VCaP (cell line): Measurements from ENCODE around the gene ERC1.
A peak's percentile ranks its signal among the peaks of the same experiment; 100 is the strongest.

ENCODE experiments used
- H3K27ac ChIP-seq: fragments of 450-650 bp; 2 replicates; pipeline ENCODE4 v1.5.1; 2017
- TF ChIP-seq, protein P1 (sequence below): fragments of 450-650 bp; conservative IDR thresholded peaks from 2 replicates; pipeline ENCODE4 v1.5.1; 2017; ENCODE audit warnings: mild to moderate bottlenecking, moderate library complexity

The ERC1 gene

GRCh38 chr12:1173781-1174617 is 183.0 kb downstream of the ERC1 start:
- TF ChIP-seq, protein P1, sequence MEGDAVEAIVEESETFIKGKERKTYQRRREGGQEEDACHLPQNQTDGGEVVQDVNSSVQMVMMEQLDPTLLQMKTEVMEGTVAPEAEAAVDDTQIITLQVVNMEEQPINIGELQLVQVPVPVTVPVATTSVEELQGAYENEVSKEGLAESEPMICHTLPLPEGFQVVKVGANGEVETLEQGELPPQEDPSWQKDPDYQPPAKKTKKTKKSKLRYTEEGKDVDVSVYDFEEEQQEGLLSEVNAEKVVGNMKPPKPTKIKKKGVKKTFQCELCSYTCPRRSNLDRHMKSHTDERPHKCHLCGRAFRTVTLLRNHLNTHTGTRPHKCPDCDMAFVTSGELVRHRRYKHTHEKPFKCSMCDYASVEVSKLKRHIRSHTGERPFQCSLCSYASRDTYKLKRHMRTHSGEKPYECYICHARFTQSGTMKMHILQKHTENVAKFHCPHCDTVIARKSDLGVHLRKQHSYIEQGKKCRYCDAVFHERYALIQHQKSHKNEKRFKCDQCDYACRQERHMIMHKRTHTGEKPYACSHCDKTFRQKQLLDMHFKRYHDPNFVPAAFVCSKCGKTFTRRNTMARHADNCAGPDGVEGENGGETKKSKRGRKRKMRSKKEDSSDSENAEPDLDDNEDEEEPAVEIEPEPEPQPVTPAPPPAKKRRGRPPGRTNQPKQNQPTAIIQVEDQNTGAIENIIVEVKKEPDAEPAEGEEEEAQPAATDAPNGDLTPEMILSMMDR = no peak
- H3K27ac ChIP-seq = peak overlapping the region; percentile 28; the same call in 1 of the 2 replicates

DNA sequence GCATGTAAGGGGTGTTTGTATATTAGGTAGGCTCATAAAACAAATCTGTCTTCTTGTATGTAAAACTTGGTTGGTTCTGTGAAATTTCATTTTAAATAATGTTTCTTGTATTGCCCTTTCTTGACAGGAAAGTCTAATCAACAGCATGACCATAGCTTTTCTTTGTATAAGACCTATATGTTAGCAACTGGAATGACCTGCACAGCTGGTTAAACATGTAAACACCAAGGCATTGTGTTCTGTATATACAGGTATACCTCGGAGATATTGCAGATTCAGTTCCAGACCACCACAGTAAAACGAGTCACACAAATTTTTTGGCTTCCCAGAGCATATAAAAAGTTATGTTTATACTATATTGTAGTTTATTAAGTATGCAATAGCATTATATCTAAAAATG is 183.6 kb downstream of the ERC1 start:
- peak overlapping the region; percentile 28; the same call in 1 of the 2 replicates for H3K27ac ChIP-seq

GRCh38 chr12:1176191-1176590 is 185.2 kb downstream of the ERC1 start:
- TF ChIP-seq, protein P1 = no peak
- H3K27ac ChIP-seq = no peak overlapping the region

More for the DNA sequence above, 183.6 kb downstream of the ERC1 start:
- TF ChIP-seq, protein P1 = no peak

DNA sequence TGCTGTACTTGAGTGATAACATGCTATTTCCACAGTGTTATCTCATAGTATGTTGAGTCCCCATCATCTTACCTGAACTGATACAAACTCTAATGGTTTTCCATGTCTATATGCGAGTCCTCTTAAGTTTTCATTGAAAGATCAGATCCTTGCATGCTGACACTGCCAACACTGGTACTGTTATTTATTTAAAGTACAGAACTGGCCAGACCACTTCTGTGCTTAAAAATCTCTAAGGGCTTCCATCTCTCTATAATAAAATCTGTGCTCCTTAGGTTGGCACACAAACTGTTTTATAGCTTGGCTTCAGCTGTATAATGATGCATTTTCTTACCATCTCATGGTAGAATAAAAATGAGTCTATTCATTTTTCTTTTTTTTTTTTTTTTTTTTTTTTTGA is 188.1 kb downstream of the ERC1 start:
- TF ChIP-seq, protein P1 = no peak
- H3K27ac ChIP-seq = peak overlapping the region; percentile 16; the same call in 1 of the 2 replicates

DNA sequence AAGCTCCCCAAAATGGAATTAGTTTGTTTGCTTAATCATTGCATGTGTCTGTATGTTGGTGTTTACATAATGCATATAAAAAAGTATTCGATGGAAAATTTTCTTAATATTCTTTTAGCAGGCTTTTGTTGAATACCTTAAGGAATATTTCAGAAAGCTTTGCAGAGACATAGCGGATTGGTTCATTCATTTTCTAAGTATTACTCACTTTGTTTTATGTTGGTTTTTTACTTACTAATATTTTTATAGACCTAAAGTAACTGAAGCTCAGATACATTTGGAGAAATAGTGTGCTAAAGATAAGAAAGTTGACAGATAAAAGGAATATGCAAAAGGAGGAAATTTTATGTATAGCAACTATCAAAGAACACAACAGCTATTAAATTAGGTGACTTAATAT is 191.0 kb downstream of the ERC1 start:
- no peak overlapping the region for H3K27ac ChIP-seq
- TF ChIP-seq, protein P1 = no peak

DNA sequence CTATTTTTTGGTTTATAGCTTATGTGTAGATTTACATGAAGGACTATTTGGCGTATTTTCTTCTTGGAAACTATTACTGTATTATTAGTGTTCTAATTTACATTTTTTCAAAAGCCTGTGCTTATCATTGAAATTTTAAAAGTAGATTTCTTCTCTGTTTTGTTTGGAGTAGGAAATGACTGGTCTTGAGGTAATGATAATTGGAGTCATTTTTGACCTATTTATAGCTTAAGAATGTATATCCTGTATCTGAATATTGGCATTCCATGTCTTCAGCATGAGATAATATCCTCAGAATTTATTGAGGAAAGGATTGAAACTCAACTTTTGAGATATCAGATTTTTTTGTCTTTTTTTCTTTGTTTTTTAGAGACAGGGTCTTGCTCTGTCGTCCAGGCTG is 193.4 kb downstream of the ERC1 start:
- TF ChIP-seq, protein P1 = no peak
- H3K27ac ChIP-seq = no peak overlapping the region

DNA sequence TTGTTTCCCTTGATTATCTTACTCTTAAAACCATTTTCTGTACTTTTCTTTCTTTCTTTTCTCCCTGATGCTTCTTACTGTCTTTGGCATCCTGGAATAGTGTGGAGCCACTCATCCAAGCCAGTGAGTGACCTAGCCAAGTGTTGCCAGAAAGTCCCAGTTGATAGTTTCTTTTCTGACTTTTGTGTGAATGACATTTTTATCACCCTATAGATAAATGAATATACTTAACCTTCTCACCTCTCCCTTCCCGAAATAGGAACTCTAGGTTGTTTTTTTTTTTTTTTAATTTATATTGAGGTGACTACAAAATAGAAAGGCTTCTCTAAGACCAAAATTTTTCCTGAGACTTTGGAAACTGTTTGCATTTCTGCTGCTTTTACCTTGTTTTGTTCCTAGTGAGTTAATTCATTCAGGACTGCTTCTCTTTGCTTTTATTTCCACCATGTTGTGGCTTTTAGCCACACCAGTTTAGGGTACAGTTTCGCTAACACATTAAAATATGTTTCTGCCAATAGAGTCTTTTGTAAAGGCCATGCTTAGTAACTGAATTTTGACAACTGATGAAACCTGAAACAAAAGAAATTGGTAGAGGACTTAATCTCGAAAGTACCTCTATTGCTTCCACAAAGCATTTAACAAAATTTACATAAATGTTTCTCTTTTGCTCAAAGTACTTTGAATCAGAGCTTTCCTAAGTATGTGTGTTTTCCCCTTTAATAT is 194.6 kb downstream of the ERC1 start:
- TF ChIP-seq, protein P1 = no peak
- no peak overlapping the region for H3K27ac ChIP-seq
